ENCODE data around the gene NELL2.

DNA sequence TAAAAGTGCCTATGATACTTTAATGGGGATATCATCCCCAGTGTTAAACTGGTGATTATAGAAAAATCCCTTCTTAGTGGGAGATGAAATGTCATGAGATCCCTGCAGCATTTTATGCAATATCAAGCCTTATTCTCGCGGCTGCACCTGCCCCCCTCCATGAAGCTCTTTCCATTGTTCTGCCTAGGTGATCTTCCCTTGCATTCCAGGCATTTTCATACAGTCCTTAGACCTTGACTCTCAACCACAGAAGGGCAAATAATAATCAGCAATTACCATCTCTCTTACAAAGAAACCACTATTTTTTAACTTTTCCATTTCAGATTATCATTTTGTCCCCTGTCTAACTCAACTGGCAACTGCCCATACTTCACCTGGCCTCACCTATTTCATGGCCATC is 352.3 kb downstream of the NELL2 start:
- TF ChIP-seq, protein P1, sequence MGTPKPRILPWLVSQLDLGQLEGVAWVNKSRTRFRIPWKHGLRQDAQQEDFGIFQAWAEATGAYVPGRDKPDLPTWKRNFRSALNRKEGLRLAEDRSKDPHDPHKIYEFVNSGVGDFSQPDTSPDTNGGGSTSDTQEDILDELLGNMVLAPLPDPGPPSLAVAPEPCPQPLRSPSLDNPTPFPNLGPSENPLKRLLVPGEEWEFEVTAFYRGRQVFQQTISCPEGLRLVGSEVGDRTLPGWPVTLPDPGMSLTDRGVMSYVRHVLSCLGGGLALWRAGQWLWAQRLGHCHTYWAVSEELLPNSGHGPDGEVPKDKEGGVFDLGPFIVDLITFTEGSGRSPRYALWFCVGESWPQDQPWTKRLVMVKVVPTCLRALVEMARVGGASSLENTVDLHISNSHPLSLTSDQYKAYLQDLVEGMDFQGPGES (IDR thresholded peaks at IDR 0.05; ENCODE audit: low read depth, low read length), result no peak
- TF ChIP-seq YY1 (IDR thresholded peaks at IDR 0.05; ENCODE audit: low read depth) (no peak), POLR2AphosphoS5 (IDR thresholded peaks at IDR 0.05; ENCODE audit: low read depth, low read length) (no peak), TAF1 (IDR thresholded peaks at IDR 0.05; ENCODE audit: borderline replicate concordance, low read depth, low read length) (no peak), TCF12 (IDR thresholded peaks at IDR 0.05) (no peak)
- TF ChIP-seq, protein P2, sequence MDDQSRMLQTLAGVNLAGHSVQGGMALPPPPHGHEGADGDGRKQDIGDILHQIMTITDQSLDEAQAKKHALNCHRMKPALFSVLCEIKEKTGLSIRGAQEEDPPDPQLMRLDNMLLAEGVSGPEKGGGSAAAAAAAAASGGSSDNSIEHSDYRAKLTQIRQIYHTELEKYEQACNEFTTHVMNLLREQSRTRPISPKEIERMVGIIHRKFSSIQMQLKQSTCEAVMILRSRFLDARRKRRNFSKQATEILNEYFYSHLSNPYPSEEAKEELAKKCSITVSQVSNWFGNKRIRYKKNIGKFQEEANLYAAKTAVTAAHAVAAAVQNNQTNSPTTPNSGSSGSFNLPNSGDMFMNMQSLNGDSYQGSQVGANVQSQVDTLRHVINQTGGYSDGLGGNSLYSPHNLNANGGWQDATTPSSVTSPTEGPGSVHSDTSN (IDR thresholded peaks at IDR 0.05), result no peak
- TF ChIP-seq, protein P3, sequence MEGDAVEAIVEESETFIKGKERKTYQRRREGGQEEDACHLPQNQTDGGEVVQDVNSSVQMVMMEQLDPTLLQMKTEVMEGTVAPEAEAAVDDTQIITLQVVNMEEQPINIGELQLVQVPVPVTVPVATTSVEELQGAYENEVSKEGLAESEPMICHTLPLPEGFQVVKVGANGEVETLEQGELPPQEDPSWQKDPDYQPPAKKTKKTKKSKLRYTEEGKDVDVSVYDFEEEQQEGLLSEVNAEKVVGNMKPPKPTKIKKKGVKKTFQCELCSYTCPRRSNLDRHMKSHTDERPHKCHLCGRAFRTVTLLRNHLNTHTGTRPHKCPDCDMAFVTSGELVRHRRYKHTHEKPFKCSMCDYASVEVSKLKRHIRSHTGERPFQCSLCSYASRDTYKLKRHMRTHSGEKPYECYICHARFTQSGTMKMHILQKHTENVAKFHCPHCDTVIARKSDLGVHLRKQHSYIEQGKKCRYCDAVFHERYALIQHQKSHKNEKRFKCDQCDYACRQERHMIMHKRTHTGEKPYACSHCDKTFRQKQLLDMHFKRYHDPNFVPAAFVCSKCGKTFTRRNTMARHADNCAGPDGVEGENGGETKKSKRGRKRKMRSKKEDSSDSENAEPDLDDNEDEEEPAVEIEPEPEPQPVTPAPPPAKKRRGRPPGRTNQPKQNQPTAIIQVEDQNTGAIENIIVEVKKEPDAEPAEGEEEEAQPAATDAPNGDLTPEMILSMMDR (IDR thresholded peaks at IDR 0.05), result no peak
- TF ChIP-seq, protein P4, sequence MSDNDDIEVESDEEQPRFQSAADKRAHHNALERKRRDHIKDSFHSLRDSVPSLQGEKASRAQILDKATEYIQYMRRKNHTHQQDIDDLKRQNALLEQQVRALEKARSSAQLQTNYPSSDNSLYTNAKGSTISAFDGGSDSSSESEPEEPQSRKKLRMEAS (IDR thresholded peaks at IDR 0.05; ENCODE audit: low read depth), result no peak
- TF ChIP-seq, protein P5, sequence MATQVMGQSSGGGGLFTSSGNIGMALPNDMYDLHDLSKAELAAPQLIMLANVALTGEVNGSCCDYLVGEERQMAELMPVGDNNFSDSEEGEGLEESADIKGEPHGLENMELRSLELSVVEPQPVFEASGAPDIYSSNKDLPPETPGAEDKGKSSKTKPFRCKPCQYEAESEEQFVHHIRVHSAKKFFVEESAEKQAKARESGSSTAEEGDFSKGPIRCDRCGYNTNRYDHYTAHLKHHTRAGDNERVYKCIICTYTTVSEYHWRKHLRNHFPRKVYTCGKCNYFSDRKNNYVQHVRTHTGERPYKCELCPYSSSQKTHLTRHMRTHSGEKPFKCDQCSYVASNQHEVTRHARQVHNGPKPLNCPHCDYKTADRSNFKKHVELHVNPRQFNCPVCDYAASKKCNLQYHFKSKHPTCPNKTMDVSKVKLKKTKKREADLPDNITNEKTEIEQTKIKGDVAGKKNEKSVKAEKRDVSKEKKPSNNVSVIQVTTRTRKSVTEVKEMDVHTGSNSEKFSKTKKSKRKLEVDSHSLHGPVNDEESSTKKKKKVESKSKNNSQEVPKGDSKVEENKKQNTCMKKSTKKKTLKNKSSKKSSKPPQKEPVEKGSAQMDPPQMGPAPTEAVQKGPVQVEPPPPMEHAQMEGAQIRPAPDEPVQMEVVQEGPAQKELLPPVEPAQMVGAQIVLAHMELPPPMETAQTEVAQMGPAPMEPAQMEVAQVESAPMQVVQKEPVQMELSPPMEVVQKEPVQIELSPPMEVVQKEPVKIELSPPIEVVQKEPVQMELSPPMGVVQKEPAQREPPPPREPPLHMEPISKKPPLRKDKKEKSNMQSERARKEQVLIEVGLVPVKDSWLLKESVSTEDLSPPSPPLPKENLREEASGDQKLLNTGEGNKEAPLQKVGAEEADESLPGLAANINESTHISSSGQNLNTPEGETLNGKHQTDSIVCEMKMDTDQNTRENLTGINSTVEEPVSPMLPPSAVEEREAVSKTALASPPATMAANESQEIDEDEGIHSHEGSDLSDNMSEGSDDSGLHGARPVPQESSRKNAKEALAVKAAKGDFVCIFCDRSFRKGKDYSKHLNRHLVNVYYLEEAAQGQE (IDR thresholded peaks at IDR 0.05; ENCODE audit: low read depth, low read length), result no peak
- TF ChIP-seq, protein P6, sequence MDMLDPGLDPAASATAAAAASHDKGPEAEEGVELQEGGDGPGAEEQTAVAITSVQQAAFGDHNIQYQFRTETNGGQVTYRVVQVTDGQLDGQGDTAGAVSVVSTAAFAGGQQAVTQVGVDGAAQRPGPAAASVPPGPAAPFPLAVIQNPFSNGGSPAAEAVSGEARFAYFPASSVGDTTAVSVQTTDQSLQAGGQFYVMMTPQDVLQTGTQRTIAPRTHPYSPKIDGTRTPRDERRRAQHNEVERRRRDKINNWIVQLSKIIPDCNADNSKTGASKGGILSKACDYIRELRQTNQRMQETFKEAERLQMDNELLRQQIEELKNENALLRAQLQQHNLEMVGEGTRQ (IDR thresholded peaks at IDR 0.05; ENCODE audit: borderline replicate concordance, low read depth, low read length), result no peak

Data from SK-N-SH (cell line).